ENCODE results near the gene SPDYE9.
"Not testable (repeated sequence)": the region's sequence is repeated elsewhere in the genome, so short reads cannot be mapped to it uniquely, and the experiment has no call there.

SPDYE9 gene, protein sequence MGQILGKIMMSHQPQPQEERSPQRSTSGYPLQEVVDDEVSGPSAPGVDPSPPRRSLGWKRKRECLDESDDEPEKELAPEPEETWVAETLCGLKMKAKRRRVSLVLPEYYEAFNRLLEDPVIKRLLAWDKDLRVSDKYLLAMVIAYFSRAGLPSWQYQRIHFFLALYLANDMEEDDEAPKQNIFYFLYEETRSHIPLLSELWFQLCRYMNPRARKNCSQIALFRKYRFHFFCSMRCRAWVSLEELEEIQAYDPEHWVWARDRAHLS

GRCh38 chr7:73085938-73086337 lies at the start of gene SPDYE9:
Gene SPDYE9 (minus strand): TSS chr7:73086038. CDS start chr7:73084238, 1,800 bp downstream.
- not testable (repeated sequence) for FAIRE-seq

DNA sequence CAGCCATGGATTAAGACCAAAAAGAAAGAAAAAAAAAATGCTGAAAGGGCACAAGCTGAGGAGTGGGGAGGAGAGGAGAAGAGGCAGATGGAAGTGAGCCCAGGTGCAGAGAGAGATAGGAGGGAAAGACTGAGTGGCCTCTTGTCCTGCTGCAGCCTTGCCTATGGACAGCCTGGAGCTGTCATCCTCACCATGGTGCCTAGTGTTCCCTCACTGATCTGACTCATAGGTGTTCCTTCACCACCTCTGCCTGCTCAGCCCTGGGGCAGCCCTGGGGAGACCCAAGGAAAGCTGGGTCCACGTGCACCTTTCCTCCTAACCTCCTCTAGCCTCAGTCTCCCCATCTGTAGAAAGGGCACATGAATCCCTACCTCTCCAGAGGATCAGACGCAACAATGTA lies 49.0 kb upstream of the SPDYE9 start:
- FAIRE-seq: not testable (repeated sequence)

DNA sequence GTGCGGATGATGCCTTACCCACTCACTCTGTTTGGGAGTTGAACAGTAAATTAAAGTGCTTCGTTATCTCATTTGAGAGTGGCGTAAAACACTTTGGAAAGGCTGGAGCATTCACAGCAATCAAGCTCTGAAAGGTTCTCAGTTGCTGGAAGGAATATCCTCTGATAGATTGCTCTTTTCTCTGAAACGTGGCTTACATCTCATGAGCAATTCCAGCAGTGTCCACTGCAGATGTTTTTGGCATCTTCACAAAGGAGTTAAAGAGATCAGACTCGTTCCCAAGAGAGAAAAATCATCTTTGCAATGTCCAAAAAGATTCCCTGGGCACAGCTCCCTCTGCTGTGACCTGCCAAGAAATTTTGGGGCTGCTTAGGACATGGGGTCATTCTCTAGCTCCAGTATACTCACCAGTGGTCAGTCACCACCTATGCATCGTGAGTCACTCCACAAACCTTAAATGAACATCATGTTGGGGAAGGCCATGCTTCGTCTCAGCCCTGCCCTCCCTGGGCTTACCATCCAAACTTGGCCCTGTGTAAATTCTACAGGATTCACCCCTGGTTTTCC lies 46.9 kb upstream of the SPDYE9 start:
- FAIRE-seq: not testable (repeated sequence)

GRCh38 chr7:73130612-73131011 lies 44.8 kb upstream of the SPDYE9 start:
- not testable (repeated sequence) for FAIRE-seq

GRCh38 chr7:73124126-73124525 lies 38.3 kb upstream of the SPDYE9 start:
- FAIRE-seq: not testable (repeated sequence)

GRCh38 chr7:73122778-73123447 lies 37.1 kb upstream of the SPDYE9 start:
- FAIRE-seq: not testable (repeated sequence)

DNA sequence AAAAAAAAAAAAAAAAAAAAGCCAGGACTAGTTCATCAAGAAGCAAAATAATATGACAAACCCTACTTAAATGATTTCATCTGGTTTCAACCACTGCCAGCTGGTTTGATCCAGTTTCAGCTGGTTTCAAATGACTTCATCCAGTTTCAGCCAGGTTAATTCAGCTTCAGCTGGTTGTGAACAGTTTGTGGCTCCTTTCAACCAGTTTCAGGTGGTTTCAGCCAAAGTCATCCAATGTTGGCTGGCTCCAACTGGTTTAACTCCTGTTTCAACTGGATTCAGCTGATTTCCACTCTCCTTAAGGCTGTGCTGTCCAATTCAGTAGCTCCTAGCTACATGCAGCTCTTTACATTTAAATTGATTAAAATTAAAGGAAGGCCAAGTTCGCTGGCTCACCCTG lies 32.3 kb upstream of the SPDYE9 start:
- FAIRE-seq: not testable (repeated sequence)

GRCh38 chr7:73057811-73058210 lies 28.0 kb downstream of the SPDYE9 start, which contains the start of gene SPDYE11:
Gene SPDYE11 (minus strand): TSS chr7:73057911. CDS start chr7:73056111, 1,800 bp downstream.
- FAIRE-seq: not testable (repeated sequence)

GRCh38 chr7:73029666-73030065 lies 56.2 kb downstream of the SPDYE9 start, which contains the start of gene SPDYE8:
Gene SPDYE8 (minus strand): TSS chr7:73029766. CDS start chr7:73027966, 1,800 bp downstream.
- not testable (repeated sequence) for FAIRE-seq
